ENCODE data around the gene SLC9C1. TPM values are rescaled to one million over a fixed set of nuclear protein-coding genes. Genes with fewer than 3 reads are reported as not detected.

Gene SLC9C1
- total RNA-seq, 1 experiment from 2014 or later = 0.50 TPM

GRCh38 chr3:112302881-112303763 is 9.1 kb upstream of the SLC9C1 start:
- H2AFZ ChIP-seq (ENCODE audit: low read length) = no peak overlapping the region
- no peaks in the 10 kb centered on the region for H3K27me3 ChIP-seq (ENCODE audit: insufficient read depth, low read length)
- peak overlapping the region; percentile 6; the same call in 1 of the 2 replicates for H3K14ac ChIP-seq (ENCODE audit: insufficient read depth, low read length)
- H3K36me3 Mint-ChIP-seq (ENCODE audit: insufficient read depth in 1 of 3, low read depth in 3 of 3) = peaks cover 4 to 21% (median 13%) of the 10 kb centered on the region in 3 experiments; a peak in 6 of 7 replicates
- no peak overlapping the region for H2BK12ac ChIP-seq (ENCODE audit: insufficient read length, low read depth, low read length)
- DNase-seq = peak; percentile 77
- H4K91ac ChIP-seq (ENCODE audit: insufficient read length, low read depth, low read length) = no peak overlapping the region
- peaks cover 6% of the 10 kb centered on the region for H3K23me2 ChIP-seq (ENCODE audit: insufficient read length, low read depth, low read length, poor library complexity, severe bottlenecking)
- H3K79me2 ChIP-seq (ENCODE audit: insufficient read depth, low read length) = no peaks in the 10 kb centered on the region
- H2AK5ac ChIP-seq (ENCODE audit: insufficient read length, low read length) = no peak overlapping the region
- no peak overlapping the region for H2BK5ac ChIP-seq (ENCODE audit: insufficient read length, low read length)
- TF ChIP-seq CTCF (conservative IDR thresholded peaks at IDR 0.05) = no peak
- no peak overlapping the region for H3K4me3 Mint-ChIP-seq
- no peak overlapping the region for H3T11ph ChIP-seq (ENCODE audit: low read length)
- H4K8ac ChIP-seq (replicated peaks; ENCODE audit: insufficient read length, low read depth, low read length) = no peak overlapping the region
- peak overlapping the region; percentile 52 for H3K27ac ChIP-seq (ENCODE audit: insufficient read length, low read depth, low read length)
- H4K20me1 ChIP-seq (ENCODE audit: control insufficient read depth, insufficient read depth, insufficient read length) = no peaks in the 10 kb centered on the region
- no peak overlapping the region for H2BK120ac ChIP-seq (ENCODE audit: low read depth, low read length, poor library complexity, severe bottlenecking)
- no peak overlapping the region for H3K9ac ChIP-seq (ENCODE audit: extremely low read depth, insufficient read length, low read length)
- peaks cover 7 to 17% of the 10 kb centered on the region in 2 experiments; a peak in 4 of 5 replicates for H3K9me3 Mint-ChIP-seq
- H2BK15ac ChIP-seq (ENCODE audit: low read depth, low read length) = no peak overlapping the region
- H3K18ac ChIP-seq (ENCODE audit: insufficient read length, low read depth, low read length) = peak overlapping the region; percentile 12
- peaks cover 12 to 24% of the 10 kb centered on the region in 2 experiments for H3K4me1 Mint-ChIP-seq
- H3K27me3 Mint-ChIP-seq (ENCODE audit: low read depth) = no peaks in the 10 kb centered on the region
- no peak overlapping the region for H3K27ac Mint-ChIP-seq
- peaks cover 6% of the 10 kb centered on the region; the same call in 1 of the 2 replicates for H3K4me1 ChIP-seq (ENCODE audit: insufficient read depth, low read length)
- H2BK20ac ChIP-seq (ENCODE audit: low read depth, low read length, poor library complexity, severe bottlenecking) = no peak overlapping the region
- H3K9me3 ChIP-seq (ENCODE audit: control insufficient read depth, low read depth, low read length) = no peaks in the 10 kb centered on the region
- no peak overlapping the region for H3K56ac ChIP-seq (ENCODE audit: insufficient read length, low read depth, low read length)
- no peak overlapping the region for H3K4ac ChIP-seq (ENCODE audit: low read depth, low read length)
- peak overlapping the region; percentile 48 for H3K4me2 ChIP-seq (ENCODE audit: insufficient read depth, insufficient read length, low read length)
- no CpG with 5 or more reads among the region's 12 CpGs for WGBS (ENCODE audit: extremely low coverage, insufficient read length, low lambda C conversion rate)
- H3K79me1 ChIP-seq (ENCODE audit: insufficient read depth, low read depth, low read length, poor library complexity, severe bottlenecking) = no peaks in the 10 kb centered on the region
- no peak overlapping the region for H3K23ac ChIP-seq (ENCODE audit: insufficient read length, low read depth, low read length)
- no peak overlapping the region for H4K5ac ChIP-seq (ENCODE audit: insufficient read length, low read depth, low read length)
